Measurements from ENCODE around the gene SRRT.

The SRRT gene

DNA sequence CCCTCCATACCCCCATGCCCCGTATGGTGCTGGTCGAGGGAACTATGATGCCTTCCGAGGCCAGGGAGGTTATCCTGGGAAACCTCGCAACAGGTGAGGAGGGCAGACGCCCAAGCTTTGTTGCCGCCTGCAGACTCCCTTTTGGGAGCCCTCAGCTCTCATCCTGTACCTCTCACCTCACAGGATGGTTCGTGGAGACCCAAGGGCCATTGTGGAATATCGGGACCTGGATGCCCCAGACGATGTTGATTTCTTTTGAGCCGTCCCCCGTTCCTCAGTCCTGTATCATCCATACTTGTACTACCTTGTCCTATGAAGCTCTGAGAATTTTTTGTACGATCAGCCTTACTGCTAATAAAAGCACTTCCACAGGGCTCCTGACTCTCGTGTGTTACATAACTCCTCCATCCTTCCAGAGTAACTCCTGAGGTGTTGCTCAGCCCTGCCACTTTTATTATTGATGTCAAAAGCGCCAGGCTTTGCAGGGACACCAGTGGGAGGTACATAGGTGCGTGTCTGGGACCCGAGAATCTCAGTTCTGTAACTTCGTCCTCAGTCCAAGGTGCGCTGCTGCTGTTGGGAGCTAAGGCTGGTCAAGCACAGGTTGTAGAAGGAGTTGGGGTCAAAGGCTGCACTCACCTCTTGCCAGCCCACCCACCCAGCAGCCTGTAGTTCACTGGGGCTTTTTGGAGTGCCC, 13.5 kb downstream of the SRRT start:
- H3K36me3 ChIP-seq (ENCODE audit: control insufficient read depth, insufficient read depth, low read length) = peaks cover 39% of the 10 kb centered on the region
- no peaks in the 10 kb centered on the region for H3K9me3 ChIP-seq (ENCODE audit: control insufficient read depth, low read length)
- peak overlapping the region; percentile 60 for H3K4me3 ChIP-seq (ENCODE audit: insufficient read depth, low read depth, low read length, poor library complexity, severe bottlenecking)
- peaks cover 11% of the 10 kb centered on the region for H3K27me3 ChIP-seq (replicated peaks; ENCODE audit: control insufficient read depth, insufficient read depth, low read length, poor library complexity, severe bottlenecking)
- H3K27ac ChIP-seq (ENCODE audit: insufficient read depth, low read length, poor library complexity, severe bottlenecking) = peak overlapping the region; percentile 66
- no peak for DNase-seq
- peaks cover 36% of the 10 kb centered on the region for H3K4me1 ChIP-seq (ENCODE audit: control insufficient read depth, insufficient read depth, low read length, poor library complexity, severe bottlenecking)

- no peak for DNase-seq
- Histone ChIP-seq H3K4me1 (ENCODE audit: control insufficient read depth, insufficient read depth, low read length, poor library complexity, severe bottlenecking) (peaks cover 36% of the 10 kb centered on the region), H3K4me3 (ENCODE audit: insufficient read depth, low read depth, low read length, poor library complexity, severe bottlenecking) (peak within 1 kb of the TSS; percentile 66), H3K27me3 (replicated peaks; ENCODE audit: control insufficient read depth, insufficient read depth, low read length, poor library complexity, severe bottlenecking) (peaks cover 11% of the 10 kb centered on the region), H3K36me3 (ENCODE audit: control insufficient read depth, insufficient read depth, low read length) (peaks cover 32% of the 10 kb centered on the region), H3K9me3 (ENCODE audit: control insufficient read depth, low read length) (no peaks in the 10 kb centered on the region), H3K27ac (ENCODE audit: insufficient read depth, low read length, poor library complexity, severe bottlenecking) (peak within 1 kb of the TSS; percentile 66)
Observed at GRCh38 chr7:100888988-100889750, 14.3 kb downstream of the SRRT start, which contains the start of gene UFSP1. TSS of gene UFSP1 (minus strand) at chr7:100889715. CDS start at chr7:100889271, 444 bp downstream.

DNA sequence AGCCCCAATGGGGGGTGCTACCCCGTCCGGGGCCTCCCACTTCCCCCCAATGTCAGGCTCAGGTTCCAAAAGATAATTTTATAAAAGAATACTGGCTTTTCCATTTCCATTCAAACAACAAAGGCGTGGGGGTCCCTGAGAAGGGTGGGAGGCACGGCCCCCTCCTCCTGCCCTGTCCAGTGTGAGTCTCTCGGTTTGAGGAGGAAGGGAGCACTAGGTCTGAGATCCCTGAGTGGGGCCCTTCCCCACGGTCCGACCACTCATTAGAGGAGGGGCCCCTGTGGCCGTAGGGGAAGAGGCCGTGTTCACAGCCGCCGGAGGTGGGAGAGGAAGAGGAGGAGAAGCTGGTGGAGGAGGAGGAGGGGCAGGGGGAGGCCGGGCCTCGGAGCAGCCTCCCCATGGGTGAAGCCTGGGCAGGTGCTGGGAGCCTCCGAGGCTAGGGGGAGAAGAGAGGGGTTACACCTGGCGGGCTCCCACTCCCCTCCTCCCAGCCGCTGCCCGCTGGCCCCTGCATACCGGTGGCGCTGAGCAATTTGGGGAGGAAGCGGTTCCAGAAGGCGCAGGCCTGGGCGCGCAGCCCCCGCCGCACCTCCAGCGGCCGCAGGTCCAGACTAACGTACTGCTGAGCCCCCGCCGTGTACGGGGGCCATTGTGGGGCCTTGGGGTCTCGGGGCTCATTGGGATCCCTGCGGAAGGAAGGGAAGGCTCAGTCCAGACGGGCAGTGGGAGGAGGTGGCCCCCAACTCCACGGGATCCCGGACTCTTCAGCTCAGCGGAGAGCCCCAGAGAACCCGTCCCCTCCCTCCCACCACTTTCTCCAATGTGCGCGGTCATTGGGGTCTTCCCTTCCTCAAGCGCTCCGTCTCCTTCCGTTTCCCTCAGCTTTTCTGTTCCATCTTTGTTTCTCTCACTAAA, 16.0 kb downstream of the SRRT start:
- peaks cover 47% of the 10 kb centered on the region for H3K4me1 ChIP-seq (ENCODE audit: control insufficient read depth, insufficient read depth, low read length, poor library complexity, severe bottlenecking)
- H3K27ac ChIP-seq (ENCODE audit: insufficient read depth, low read length, poor library complexity, severe bottlenecking) = no peak overlapping the region
- no peak for DNase-seq
- peaks cover 22% of the 10 kb centered on the region for H3K27me3 ChIP-seq (replicated peaks; ENCODE audit: control insufficient read depth, insufficient read depth, low read length, poor library complexity, severe bottlenecking)
- peak overlapping the region; percentile 66 for H3K4me3 ChIP-seq (ENCODE audit: insufficient read depth, low read depth, low read length, poor library complexity, severe bottlenecking)
- peaks cover 14% of the 10 kb centered on the region for H3K36me3 ChIP-seq (ENCODE audit: control insufficient read depth, insufficient read depth, low read length)
- H3K9me3 ChIP-seq (ENCODE audit: control insufficient read depth, low read length) = no peaks in the 10 kb centered on the region

- DNase-seq = no peak
- Histone ChIP-seq H3K4me3 (ENCODE audit: insufficient read depth, low read depth, low read length, poor library complexity, severe bottlenecking) (no peak overlapping the region), H3K36me3 (ENCODE audit: control insufficient read depth, insufficient read depth, low read length) (peaks cover 6% of the 10 kb centered on the region), H3K4me1 (ENCODE audit: control insufficient read depth, insufficient read depth, low read length, poor library complexity, severe bottlenecking) (peaks cover 54% of the 10 kb centered on the region), H3K9me3 (ENCODE audit: control insufficient read depth, low read length) (no peaks in the 10 kb centered on the region), H3K27ac (ENCODE audit: insufficient read depth, low read length, poor library complexity, severe bottlenecking) (no peak overlapping the region), H3K27me3 (replicated peaks; ENCODE audit: control insufficient read depth, insufficient read depth, low read length, poor library complexity, severe bottlenecking) (peaks cover 30% of the 10 kb centered on the region)
Observed at GRCh38 chr7:100891568-100892247, 16.8 kb downstream of the SRRT start.

GRCh38 chr7:100892364-100893317, 17.7 kb downstream of the SRRT start:
- no peak overlapping the region for H3K4me3 ChIP-seq (ENCODE audit: insufficient read depth, low read depth, low read length, poor library complexity, severe bottlenecking)
- H3K27me3 ChIP-seq (replicated peaks; ENCODE audit: control insufficient read depth, insufficient read depth, low read length, poor library complexity, severe bottlenecking) = peaks cover 37% of the 10 kb centered on the region
- no peak for DNase-seq

DNA sequence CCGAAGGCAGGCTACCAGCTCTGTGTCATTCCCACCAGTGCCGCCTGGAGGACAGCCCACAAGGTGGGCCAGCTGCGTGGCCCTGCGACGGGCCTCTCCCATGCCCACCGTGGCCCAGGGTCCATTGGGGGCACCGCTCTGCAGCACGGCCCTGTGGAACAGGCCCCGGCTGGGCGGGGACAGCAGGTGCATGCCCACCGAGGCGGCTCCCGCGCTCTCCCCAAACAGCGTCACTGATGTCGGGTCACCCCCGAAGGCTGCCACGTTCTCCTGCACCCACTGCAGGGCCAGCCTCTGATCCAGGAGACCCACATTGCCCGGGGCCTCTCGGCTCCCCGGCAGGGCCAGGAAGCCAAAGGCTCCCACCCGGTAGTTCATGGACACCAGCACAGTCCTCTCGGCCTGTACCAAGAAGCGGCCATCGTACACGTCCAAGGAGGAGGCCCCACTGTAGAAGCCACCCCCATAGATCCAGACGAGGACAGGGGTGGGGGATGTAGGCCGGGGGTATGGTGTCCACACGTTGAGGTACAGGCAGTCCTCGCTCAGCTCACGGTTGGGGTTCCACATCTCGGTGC, 18.5 kb downstream of the SRRT start:
- Histone ChIP-seq H3K36me3 (ENCODE audit: control insufficient read depth, insufficient read depth, low read length) (no peaks in the 10 kb centered on the region), H3K4me3 (ENCODE audit: insufficient read depth, low read depth, low read length, poor library complexity, severe bottlenecking) (no peak overlapping the region), H3K27me3 (replicated peaks; ENCODE audit: control insufficient read depth, insufficient read depth, low read length, poor library complexity, severe bottlenecking) (peaks cover 40% of the 10 kb centered on the region), H3K4me1 (ENCODE audit: control insufficient read depth, insufficient read depth, low read length, poor library complexity, severe bottlenecking) (peaks cover 43% of the 10 kb centered on the region), H3K27ac (ENCODE audit: insufficient read depth, low read length, poor library complexity, severe bottlenecking) (no peak overlapping the region), H3K9me3 (ENCODE audit: control insufficient read depth, low read length) (no peaks in the 10 kb centered on the region)
- DNase-seq = no peak

More at GRCh38 chr7:100892364-100893317, 17.7 kb downstream of the SRRT start:
- Histone ChIP-seq H3K36me3 (ENCODE audit: control insufficient read depth, insufficient read depth, low read length) (no peaks in the 10 kb centered on the region), H3K9me3 (ENCODE audit: control insufficient read depth, low read length) (no peaks in the 10 kb centered on the region), H3K4me1 (ENCODE audit: control insufficient read depth, insufficient read depth, low read length, poor library complexity, severe bottlenecking) (peaks cover 51% of the 10 kb centered on the region), H3K27ac (ENCODE audit: insufficient read depth, low read length, poor library complexity, severe bottlenecking) (no peak overlapping the region)

DNA sequence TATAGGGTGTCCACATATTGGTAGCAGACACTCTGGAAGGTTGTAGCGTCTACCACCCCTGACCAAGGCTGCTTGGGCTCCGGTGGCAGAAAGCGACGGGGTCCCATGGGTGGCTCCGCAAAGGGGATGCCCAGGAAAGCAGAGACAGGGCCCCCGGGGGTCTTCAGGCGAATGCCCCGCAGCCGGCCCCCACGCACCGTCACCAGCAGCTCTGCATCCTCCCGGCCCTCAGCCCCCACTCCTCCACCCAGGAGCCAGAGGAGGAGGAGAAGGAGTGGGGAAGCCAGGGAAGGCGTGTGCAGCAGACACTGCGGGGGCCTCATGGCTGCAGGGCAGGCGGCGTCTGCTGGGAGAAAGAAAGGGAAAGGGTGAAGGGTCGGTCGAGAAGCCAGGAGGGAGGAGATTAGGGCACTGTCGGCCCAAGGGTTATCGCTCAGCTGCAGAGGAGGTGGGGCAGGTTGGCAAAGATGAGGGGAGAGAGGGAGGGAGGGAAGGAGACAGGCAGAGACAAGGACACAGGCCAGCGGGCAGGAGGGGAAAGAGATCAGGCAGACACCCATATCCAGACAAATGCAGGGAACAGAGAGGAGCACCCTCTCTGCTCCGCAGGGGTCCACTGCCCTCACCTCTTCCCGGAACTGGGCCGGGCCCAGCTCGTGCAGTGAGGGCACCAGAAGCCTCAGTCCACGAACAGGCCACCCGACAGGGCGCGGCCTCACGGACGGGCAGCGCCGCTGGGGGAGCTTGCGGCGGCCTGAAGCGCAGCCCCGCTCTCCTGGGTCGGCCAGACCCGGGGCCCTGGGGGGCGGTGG, 19.2 kb downstream of the SRRT start:
- DNase-seq = no peak
- peaks cover 40% of the 10 kb centered on the region for H3K27me3 ChIP-seq (replicated peaks; ENCODE audit: control insufficient read depth, insufficient read depth, low read length, poor library complexity, severe bottlenecking)

More for the DNA sequence above, 19.2 kb downstream of the SRRT start:
- peaks cover 37% of the 10 kb centered on the region for H3K4me1 ChIP-seq (ENCODE audit: control insufficient read depth, insufficient read depth, low read length, poor library complexity, severe bottlenecking)
- no peak overlapping the region for H3K4me3 ChIP-seq (ENCODE audit: insufficient read depth, low read depth, low read length, poor library complexity, severe bottlenecking)
- no peaks in the 10 kb centered on the region for H3K36me3 ChIP-seq (ENCODE audit: control insufficient read depth, insufficient read depth, low read length)
- H3K9me3 ChIP-seq (ENCODE audit: control insufficient read depth, low read length) = no peaks in the 10 kb centered on the region
- no peak overlapping the region for H3K27ac ChIP-seq (ENCODE audit: insufficient read depth, low read length, poor library complexity, severe bottlenecking)
